ENCODE data around the gene MRPL40.

MRPL40 gene

GRCh38 chr22:19463491-19464469 lies 31.4 kb downstream of the MRPL40 start:
- no peak for DNase-seq (ENCODE audit: low spot score)

GRCh38 chr22:19464546-19464945 lies 32.2 kb downstream of the MRPL40 start:
- DNase-seq (ENCODE audit: low spot score) = no peak

- DNase-seq (ENCODE audit: low spot score) = no peak
Measured at GRCh38 chr22:19464975-19465374, 32.6 kb downstream of the MRPL40 start.

- no peak for DNase-seq (ENCODE audit: low spot score)
Measured at GRCh38 chr22:19466126-19466716, 33.9 kb downstream of the MRPL40 start.

GRCh38 chr22:19466848-19467752 lies 34.8 kb downstream of the MRPL40 start:
- DNase-seq (ENCODE audit: low spot score) = no peak

GRCh38 chr22:19467912-19468311 lies 35.6 kb downstream of the MRPL40 start:
- no peak for DNase-seq (ENCODE audit: low spot score)

GRCh38 chr22:19469421-19469820 lies 37.1 kb downstream of the MRPL40 start:
- no peak for DNase-seq (ENCODE audit: low spot score)

GRCh38 chr22:19470010-19470409 lies 37.7 kb downstream of the MRPL40 start:
- no peak for DNase-seq (ENCODE audit: low spot score)

- DNase-seq (ENCODE audit: low spot score) = no peak
Measured at GRCh38 chr22:19471572-19471971, 39.2 kb downstream of the MRPL40 start.

GRCh38 chr22:19472233-19472632 lies 39.9 kb downstream of the MRPL40 start:
- DNase-seq (ENCODE audit: low spot score) = no peak

- peak; percentile 2 for DNase-seq (ENCODE audit: low spot score)
Measured at GRCh38 chr22:19473578-19473977, 41.2 kb downstream of the MRPL40 start.

- no peak for DNase-seq (ENCODE audit: low spot score)
Measured at GRCh38 chr22:19476023-19476422, 43.7 kb downstream of the MRPL40 start.

GRCh38 chr22:19477321-19478044 lies 45.1 kb downstream of the MRPL40 start:
- peak; percentile 4 for DNase-seq (ENCODE audit: low spot score)

- no peak for DNase-seq (ENCODE audit: low spot score)
Measured at GRCh38 chr22:19478045-19478900, 45.9 kb downstream of the MRPL40 start.

- peak; percentile 76 for DNase-seq (ENCODE audit: low spot score)
Measured at GRCh38 chr22:19478901-19479354, 46.6 kb downstream of the MRPL40 start, which contains the start of gene UFD1. UFD1 (minus strand) TSS chr22:19479193; CDS start chr22:19479085, 108 bp downstream.

GRCh38 chr22:19479355-19480172 lies 47.2 kb downstream of the MRPL40 start, which contains the start of gene CDC45:
CDC45 (plus strand) TSS chr22:19479920; CDS start chr22:19479969, 49 bp downstream.
- peak; percentile 97 for DNase-seq (ENCODE audit: low spot score)

- no peak for DNase-seq (ENCODE audit: low spot score)
Measured at GRCh38 chr22:19480173-19480568, 47.8 kb downstream of the MRPL40 start.

GRCh38 chr22:19480789-19481188 lies 48.4 kb downstream of the MRPL40 start:
- DNase-seq (ENCODE audit: low spot score) = no peak

- no peak for DNase-seq (ENCODE audit: low spot score)
Measured at GRCh38 chr22:19482297-19482696, 50.0 kb downstream of the MRPL40 start.

All from SW480 (cell line).